ENCODE results near the gene ARSH. TPM values are rescaled to one million over a fixed set of nuclear protein-coding genes. Genes with fewer than 3 reads are reported as not detected.
"Not testable (repeated sequence)": the region's sequence is repeated elsewhere in the genome, so short reads cannot be mapped to it uniquely, and the experiment has no call there.

The ARSH gene
- total and polyA plus RNA-seq, 10 of the 15 experiments (the other 5 are each of a cell fraction or from before 2014, with no cell fraction given): 0.12 TPM; not detected in 9

DNA sequence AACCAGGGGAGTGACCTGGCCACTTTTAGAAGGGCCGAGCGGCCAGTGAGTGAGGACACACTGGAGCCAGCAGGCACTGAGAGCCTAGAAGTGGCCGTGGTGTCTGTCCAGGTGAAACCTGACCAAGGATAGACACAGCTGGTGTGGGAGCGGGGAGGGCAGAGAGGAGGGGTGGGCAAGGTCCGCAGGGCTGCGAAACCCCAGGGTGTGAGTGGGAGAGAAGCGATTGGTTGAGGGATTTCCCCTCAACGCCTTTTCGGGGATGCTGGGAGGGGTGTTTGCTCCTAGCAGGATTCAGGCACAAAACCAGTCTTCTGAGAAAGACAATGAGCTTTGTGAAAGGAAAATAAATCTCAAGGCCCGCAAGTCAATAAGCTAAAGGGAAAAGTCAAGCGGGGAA, 44.0 kb upstream of the ARSH start:
- ChIA-PET RAD21 (ENCODE audit: unreplicated experiment) (no interaction called here), CTCF (no interaction called here), POLR2A (no interaction called here), SMC1A (ENCODE audit: uncharacterized antibody, unreplicated experiment) (no interaction called here)
- Histone ChIP-seq H3K4me3 (no peak overlapping the region), H3K79me2 (ENCODE audit: control insufficient read depth, insufficient read depth, low read length) (no peaks in the 10 kb centered on the region), H2AFZ (ENCODE audit: control insufficient read depth, low read depth, low read length) (no peak overlapping the region), H3K9ac (ENCODE audit: control insufficient read depth, insufficient read depth, low read length) (no peak overlapping the region), H3K9me3 (replicated peaks; ENCODE audit: control insufficient read depth, insufficient read depth, low read length) (no peaks in the 10 kb centered on the region; the same call in 2 of the 3 replicates), H3K27ac (ENCODE audit: control insufficient read depth, insufficient read depth) (no peak overlapping the region), H3K36me3 (ENCODE audit: control insufficient read depth in 2 of 2, insufficient read depth in 2 of 2, low read length in 1 of 2) (no peaks in the 10 kb centered on the region), H3K4me2 (ENCODE audit: control insufficient read depth, insufficient read depth) (no peak overlapping the region), H3K27me3 (replicated peaks in 1 of 2; ENCODE audit: control insufficient read depth in 2 of 2, insufficient read depth in 2 of 2, low read length in 1 of 2) (no peaks in the 10 kb centered on the region), H4K20me1 (ENCODE audit: control insufficient read depth, insufficient read depth) (no peaks in the 10 kb centered on the region), H3K4me1 (ENCODE audit: control insufficient read depth, insufficient read depth, low read length) (no peaks in the 10 kb centered on the region)
- intact Hi-C loops (cut with micrococcal nuclease; ENCODE audit: unreplicated experiment): no loop called here
- ATAC-seq: no peak
- in situ Hi-C loops (cut with MboI): no loop called here
- DNase-seq (ENCODE audit: low read depth, low spot score): no peak
- BruUV-seq (replicated peaks): no TSS peak
- WGBS (ENCODE audit: insufficient coverage, insufficient replicate concordance, low lambda C conversion rate, missing lambda C conversion rate): 59% methylated on average over 11 of the region's 11 CpGs
- TF ChIP-seq PAX5 (IDR thresholded peaks at IDR 0.05; ENCODE audit: borderline replicate concordance, low read depth, low read length) (no peak), NR2F1 (conservative IDR thresholded peaks at IDR 0.05) (no peak), NFYA (IDR thresholded peaks at IDR 0.05; ENCODE audit: borderline replicate concordance, low read depth, low read length) (no peak), SMAD5 (IDR thresholded peaks at IDR 0.05; ENCODE audit: low read depth) (no peak), SIX5 (IDR thresholded peaks at IDR 0.05; ENCODE audit: low read depth, low read length, severe bottlenecking) (no peak)
- FAIRE-seq: no peak

DNA sequence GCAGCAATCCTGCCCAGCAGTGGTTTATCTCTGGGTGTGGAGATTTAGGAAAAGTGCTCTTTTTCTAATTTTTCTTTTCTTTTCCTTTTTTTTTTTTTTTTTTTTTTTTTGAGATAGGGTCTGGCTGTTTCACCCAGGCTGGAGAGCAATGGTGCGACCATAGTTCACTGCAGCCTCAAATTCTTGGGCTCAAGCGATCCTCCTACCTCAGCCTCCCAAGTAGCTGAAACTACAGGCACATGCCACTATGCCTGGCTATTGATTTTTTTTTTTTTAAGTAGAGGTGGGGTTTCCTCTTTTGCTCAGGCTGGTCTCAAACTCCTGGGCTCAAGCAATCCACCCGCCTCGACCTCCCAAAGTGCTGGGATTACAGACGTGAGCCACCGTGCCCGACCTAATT, 42.9 kb upstream of the ARSH start:
- H3K4me2 ChIP-seq (ENCODE audit: control insufficient read depth, insufficient read depth); H3K36me3 ChIP-seq (ENCODE audit: control insufficient read depth in 2 of 2, insufficient read depth in 2 of 2, low read length in 1 of 2); RAD21 ChIA-PET (ENCODE audit: unreplicated experiment); H3K4me3 ChIP-seq; CTCF ChIA-PET; in situ Hi-C loops (cut with MboI); BruUV-seq (replicated peaks); SMC1A ChIA-PET (ENCODE audit: uncharacterized antibody, unreplicated experiment); H2AFZ ChIP-seq (ENCODE audit: control insufficient read depth, low read depth, low read length); H3K79me2 ChIP-seq (ENCODE audit: control insufficient read depth, insufficient read depth, low read length); H3K27ac ChIP-seq (ENCODE audit: control insufficient read depth, insufficient read depth); intact Hi-C loops (cut with micrococcal nuclease; ENCODE audit: unreplicated experiment); POLR2A ChIA-PET; DNase-seq (ENCODE audit: low read depth, low spot score); H4K20me1 ChIP-seq (ENCODE audit: control insufficient read depth, insufficient read depth); H3K9me3 ChIP-seq (replicated peaks; ENCODE audit: control insufficient read depth, insufficient read depth, low read length); H3K9ac ChIP-seq (ENCODE audit: control insufficient read depth, insufficient read depth, low read length); ATAC-seq; FAIRE-seq; H3K27me3 ChIP-seq (replicated peaks in 1 of 2; ENCODE audit: control insufficient read depth in 2 of 2, insufficient read depth in 2 of 2, low read length in 1 of 2); H3K4me1 ChIP-seq (ENCODE audit: control insufficient read depth, insufficient read depth, low read length): not testable (repeated sequence)
- WGBS (ENCODE audit: insufficient coverage, insufficient replicate concordance, low lambda C conversion rate, missing lambda C conversion rate): 34% methylated on average over 6 of the region's 7 CpGs

DNA sequence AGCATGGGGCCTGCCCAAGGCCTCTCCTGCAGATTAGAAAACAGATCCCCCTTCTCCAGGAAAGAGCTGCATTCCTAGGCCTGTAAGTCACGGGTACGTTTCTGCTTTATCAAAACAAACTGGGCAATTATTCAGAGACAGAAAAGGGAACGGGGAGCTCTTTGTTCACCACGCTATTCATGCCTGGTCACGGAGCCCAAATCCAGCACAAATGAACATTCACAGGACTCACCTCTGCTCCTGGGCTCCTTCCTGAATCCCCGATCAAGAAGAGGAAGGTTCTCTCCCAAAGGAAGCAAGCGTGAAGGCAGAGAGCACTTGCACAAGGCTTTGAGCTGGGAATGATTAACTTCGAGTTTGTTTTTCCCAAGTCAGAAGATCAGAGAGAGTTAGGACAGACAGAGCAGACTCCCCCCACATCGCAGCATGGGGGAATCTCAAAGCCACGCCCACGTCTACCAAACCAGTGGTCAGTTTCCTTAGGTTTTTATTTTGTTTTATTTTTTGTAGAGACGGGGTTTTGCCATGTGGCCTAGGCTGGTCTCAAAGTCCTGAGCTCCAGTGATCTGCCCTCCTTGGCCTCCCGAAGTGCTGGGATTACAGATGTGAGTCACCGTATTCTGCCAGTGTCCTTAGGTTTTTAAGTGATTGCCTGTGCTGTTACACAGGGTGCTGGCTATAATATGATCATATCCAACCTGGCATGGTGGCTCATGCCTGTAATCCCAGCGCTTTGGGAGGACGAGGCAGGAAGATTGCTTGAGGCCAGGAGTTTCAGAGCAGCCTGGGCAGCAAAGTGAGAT, 42.2 kb upstream of the ARSH start:
- H3K27me3 ChIP-seq (replicated peaks in 1 of 2; ENCODE audit: control insufficient read depth in 2 of 2, insufficient read depth in 2 of 2, low read length in 1 of 2); H3K4me3 ChIP-seq; H3K36me3 ChIP-seq (ENCODE audit: control insufficient read depth in 2 of 2, insufficient read depth in 2 of 2, low read length in 1 of 2); intact Hi-C loops (cut with micrococcal nuclease; ENCODE audit: unreplicated experiment); H3K79me2 ChIP-seq (ENCODE audit: control insufficient read depth, insufficient read depth, low read length); CTCF ChIA-PET; H3K9me3 ChIP-seq (replicated peaks; ENCODE audit: control insufficient read depth, insufficient read depth, low read length); H2AFZ ChIP-seq (ENCODE audit: control insufficient read depth, low read depth, low read length); ATAC-seq; POLR2A ChIA-PET; in situ Hi-C loops (cut with MboI); FAIRE-seq; H3K27ac ChIP-seq (ENCODE audit: control insufficient read depth, insufficient read depth); RAD21 ChIA-PET (ENCODE audit: unreplicated experiment); DNase-seq (ENCODE audit: low read depth, low spot score); H4K20me1 ChIP-seq (ENCODE audit: control insufficient read depth, insufficient read depth); SMC1A ChIA-PET (ENCODE audit: uncharacterized antibody, unreplicated experiment); BruUV-seq (replicated peaks); H3K4me2 ChIP-seq (ENCODE audit: control insufficient read depth, insufficient read depth); H3K4me1 ChIP-seq (ENCODE audit: control insufficient read depth, insufficient read depth, low read length); H3K9ac ChIP-seq (ENCODE audit: control insufficient read depth, insufficient read depth, low read length): not testable (repeated sequence)
- WGBS (ENCODE audit: insufficient coverage, insufficient replicate concordance, low lambda C conversion rate, missing lambda C conversion rate): 47% methylated on average over 16 of the region's 16 CpGs
